Activated naive CD4-positive, alpha-beta T cell treated with anti-CD3 and anti-CD28 coated beads, Interleukin-2, amount 50 U/mL, for 72 hours (primary cell): ENCODE results near the gene TOP1. TPM values are rescaled to one million over a fixed set of nuclear protein-coding genes. Genes with fewer than 3 reads are reported as not detected.
A peak's percentile ranks its signal among the peaks of the same experiment; 100 is the strongest.

ENCODE experiments used
- ATAC-seq, 2 donors: fragments of 150-1000 bp; cut with Tn5 transposase; 2 replicates each; pipeline ENCODE4 v1.10.0; 2021; ENCODE audit warnings: mild to moderate bottlenecking in 2 of 2, moderate library complexity in 2 of 2
- DNase-seq, 2 donors: peaks; one replicate each; pipeline ENCODE4 v3.0.0; 2021 to 2022; ENCODE audit warnings: low spot score in 2 of 2
- H3K27ac Mint-ChIP-seq, 2 donors: one replicate each; pipeline ENCODE4 v1.8.0; 2022; ENCODE audit warnings: mild to moderate bottlenecking in 2 of 2, mixed read lengths in 2 of 2
- H3K36me3 Mint-ChIP-seq, 2 donors: one replicate each; pipeline ENCODE4 v1.8.0; 2022; ENCODE audit warnings: mixed read lengths in 2 of 2
- H3K9me3 Mint-ChIP-seq, 2 donors: one replicate each; pipeline ENCODE4 v1.8.0; 2022; ENCODE audit warnings: mixed read lengths in 2 of 2
- total RNA-seq, 2 donors: library from RNA; stranded (reverse); gene quantifications; one replicate each; pipeline ENCODE4 v1.2.3, GENCODE V29; 2022

Gene TOP1
- total RNA-seq, 2 donors from 2014 or later, result 62.4 to 98.9 TPM

- ATAC-seq (peak in 1 of 2 donors; percentile 55), DNase-seq (no peak)
- Mint-ChIP-seq H3K27ac (peak overlapping the region; percentile 31 to 82), H3K9me3 (no peaks in the 10 kb centered on the region), H3K36me3 (peaks cover 6 to 50% of the 10 kb centered on the region in 2 donors)
These were observed 122.0 kb downstream of the TOP1 start for GRCh38 chr20:41150664-41151063.

- Mint-ChIP-seq H3K36me3 (peaks cover 6 to 49% of the 10 kb centered on the region in 2 donors), H3K9me3 (no peaks in the 10 kb centered on the region), H3K27ac (peak overlapping the region in 1 of 2 donors; percentile 31)
- ATAC-seq (no peak), DNase-seq (no peak)
These were observed 122.7 kb downstream of the TOP1 start for GRCh38 chr20:41151134-41151869.

DNA sequence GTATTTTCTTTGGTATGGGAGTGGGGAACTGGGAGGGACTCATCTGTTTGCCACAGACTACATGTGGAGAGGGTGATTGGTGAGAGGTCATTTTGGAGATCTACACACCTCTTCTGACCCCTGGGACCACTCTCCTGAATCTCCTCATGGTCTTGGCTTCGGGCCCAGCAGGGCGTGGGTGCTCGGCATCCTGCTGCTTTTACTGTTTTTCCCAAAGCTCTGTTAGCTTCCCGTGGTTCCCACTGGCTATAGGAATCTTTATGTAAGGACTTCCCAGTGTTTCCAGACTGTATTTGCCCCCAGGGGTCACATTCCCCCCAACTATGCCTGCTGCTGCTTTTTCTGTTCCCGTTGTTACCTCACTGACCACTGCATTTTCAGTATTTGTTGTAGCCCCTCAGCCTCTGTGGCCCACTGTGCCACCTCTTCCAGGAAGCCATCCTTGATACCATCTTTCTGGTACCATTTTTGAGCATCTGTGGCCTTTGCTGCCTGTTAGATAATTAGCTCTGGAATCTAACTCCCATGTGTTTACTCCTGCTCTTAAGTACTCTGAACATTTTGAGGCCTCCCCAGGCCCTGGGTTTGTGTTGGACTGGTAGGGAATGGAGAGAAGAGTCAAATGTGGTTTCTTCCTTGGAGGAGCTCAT, 123.6 kb downstream of the TOP1 start:
- DNase-seq, result no peak
- H3K27ac Mint-ChIP-seq, result peak overlapping the region; percentile 31 to 97
- H3K36me3 Mint-ChIP-seq, result peaks cover 6 to 40% of the 10 kb centered on the region in 2 donors
- no peak for ATAC-seq
- H3K9me3 Mint-ChIP-seq, result no peaks in the 10 kb centered on the region

DNA sequence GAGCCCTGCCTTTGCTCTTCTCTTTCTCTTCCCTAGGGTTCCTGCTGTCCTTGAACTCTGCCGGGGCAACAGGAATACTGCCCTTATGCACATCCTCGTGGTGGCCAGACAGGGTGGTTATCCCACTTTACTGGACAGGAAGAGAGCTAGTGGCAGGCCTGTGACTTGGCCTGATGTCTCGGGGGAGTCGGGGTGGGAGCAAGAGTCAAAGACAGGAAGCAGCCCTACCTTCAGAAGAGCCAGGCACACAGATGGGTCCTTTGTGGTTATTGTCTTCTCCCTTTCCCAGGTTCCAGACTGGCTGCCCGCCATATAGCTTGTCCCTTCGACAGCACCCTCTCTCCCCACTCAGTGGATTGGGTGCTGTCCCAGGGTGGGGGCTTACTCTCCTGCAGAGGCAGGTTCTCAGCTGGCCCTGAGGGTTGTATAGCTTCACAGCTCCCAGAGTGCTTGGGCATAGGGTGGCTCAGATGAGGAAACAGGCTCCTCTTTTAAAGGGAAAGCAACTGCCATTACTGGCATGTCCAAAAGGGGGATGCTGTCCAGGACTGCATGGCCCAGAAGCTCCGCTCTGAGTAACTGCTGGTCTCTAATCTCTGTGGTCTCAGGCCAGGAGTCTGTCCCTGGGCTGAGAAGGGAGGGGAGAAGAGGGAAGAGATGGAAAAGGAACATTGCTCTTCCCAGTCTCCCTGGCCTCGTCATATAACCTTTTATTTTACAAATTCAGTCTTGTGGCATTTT, 126.0 kb downstream of the TOP1 start:
- peaks cover 6 to 49% of the 10 kb centered on the region in 2 donors for H3K36me3 Mint-ChIP-seq
- no peaks in the 10 kb centered on the region for H3K9me3 Mint-ChIP-seq
- ATAC-seq (no peak), DNase-seq (no peak)
- H3K27ac Mint-ChIP-seq, result peak overlapping the region; percentile 91 to 94

- ATAC-seq, result no peak
- Mint-ChIP-seq H3K27ac (peak overlapping the region; percentile 89 to 91), H3K36me3 (peaks cover 5 to 54% of the 10 kb centered on the region in 2 donors), H3K9me3 (no peaks in the 10 kb centered on the region)
- no peak for DNase-seq
These were observed 126.6 kb downstream of the TOP1 start for GRCh38 chr20:41155261-41155660.

DNA sequence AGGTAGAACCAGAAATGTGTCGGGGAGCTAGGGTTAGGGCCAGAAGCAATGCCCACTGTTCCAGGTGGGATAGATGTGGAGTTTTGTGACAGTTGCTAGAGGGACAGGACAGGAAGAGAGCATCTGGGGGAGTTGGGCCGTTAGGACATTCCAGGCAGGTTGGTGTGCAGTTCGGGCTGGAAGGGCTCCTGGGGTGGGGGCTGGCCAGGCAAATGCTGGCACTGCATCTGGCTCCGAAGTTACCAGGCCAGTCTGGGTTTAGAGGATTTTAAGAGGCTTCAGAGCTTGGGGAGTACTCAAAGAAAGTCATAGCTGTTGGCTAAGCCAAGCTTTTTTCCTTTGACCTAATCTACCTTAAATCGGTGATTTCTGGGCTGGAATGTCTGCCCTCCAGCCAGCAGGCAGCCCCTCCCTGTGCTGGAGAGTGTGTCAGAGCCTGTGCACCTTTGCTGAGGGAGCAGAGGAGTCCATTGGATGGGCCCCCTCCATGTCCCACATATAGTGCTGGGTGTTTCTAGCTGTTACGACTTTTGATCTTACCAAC, 129.5 kb downstream of the TOP1 start:
- no peak for DNase-seq
- H3K36me3 Mint-ChIP-seq, result peaks cover 5 to 62% of the 10 kb centered on the region in 2 donors
- H3K27ac Mint-ChIP-seq, result peak overlapping the region; percentile 91 to 98
- no peak for ATAC-seq
- no peaks in the 10 kb centered on the region for H3K9me3 Mint-ChIP-seq

DNA sequence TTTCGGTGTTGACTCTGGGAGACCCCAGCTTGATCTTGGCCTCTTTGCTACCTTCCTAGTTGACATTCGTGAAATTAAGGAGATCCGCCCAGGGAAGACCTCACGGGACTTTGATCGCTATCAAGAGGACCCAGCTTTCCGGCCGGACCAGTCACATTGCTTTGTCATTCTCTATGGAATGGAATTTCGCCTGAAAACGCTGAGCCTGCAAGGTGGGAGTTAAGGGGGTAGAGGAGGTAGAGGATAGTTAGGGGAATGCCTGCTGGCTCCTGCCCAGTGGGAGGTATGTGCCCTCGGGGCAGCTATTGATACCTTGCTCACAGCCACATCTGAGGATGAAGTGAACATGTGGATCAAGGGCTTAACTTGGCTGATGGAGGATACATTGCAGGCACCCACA, 130.9 kb downstream of the TOP1 start:
- no peaks in the 10 kb centered on the region for H3K9me3 Mint-ChIP-seq
- peak overlapping the region; percentile 45 to 75 for H3K27ac Mint-ChIP-seq
- H3K36me3 Mint-ChIP-seq, result peaks cover 5 to 64% of the 10 kb centered on the region in 2 donors
- ATAC-seq (no peak), DNase-seq (no peak)

DNA sequence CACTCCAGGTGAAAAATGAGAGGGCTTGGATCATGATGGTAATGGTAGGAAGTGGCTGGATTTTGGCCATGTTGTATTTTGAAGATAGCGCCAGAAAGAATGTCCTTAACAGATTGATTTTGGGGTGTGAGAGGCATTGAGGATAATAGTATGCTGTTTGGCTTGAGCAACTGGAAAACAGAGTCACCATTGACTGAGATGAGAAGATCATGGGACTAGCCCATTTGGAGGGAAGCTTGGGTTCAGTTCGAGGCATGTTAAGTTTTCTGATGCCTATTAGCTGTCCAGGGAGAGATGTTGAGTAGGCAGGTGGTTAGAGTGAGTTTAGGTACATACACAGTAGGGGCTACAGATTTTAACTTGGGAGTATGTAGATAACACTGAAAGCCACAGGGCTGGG, 132.1 kb downstream of the TOP1 start:
- Mint-ChIP-seq H3K27ac (peak overlapping the region; percentile 45 to 75), H3K36me3 (peaks cover 5 to 65% of the 10 kb centered on the region in 2 donors), H3K9me3 (no peaks in the 10 kb centered on the region)
- ATAC-seq (no peak), DNase-seq (no peak)

- peaks cover 11 to 70% of the 10 kb centered on the region in 2 donors for H3K36me3 Mint-ChIP-seq
- H3K27ac Mint-ChIP-seq, result peak overlapping the region in 1 of 2 donors; percentile 88
- no peak for ATAC-seq
- no peak for DNase-seq
- H3K9me3 Mint-ChIP-seq, result no peaks in the 10 kb centered on the region
These were observed 133.3 kb downstream of the TOP1 start for GRCh38 chr20:41161886-41162285.

- DNase-seq (no peak), ATAC-seq (no peak)
- Mint-ChIP-seq H3K9me3 (no peaks in the 10 kb centered on the region), H3K36me3 (peaks cover 14 to 74% of the 10 kb centered on the region in 2 donors), H3K27ac (peak overlapping the region; percentile 47 to 88)
These were observed 133.8 kb downstream of the TOP1 start for GRCh38 chr20:41162396-41162795.

GRCh38 chr20:41163821-41164220, 135.2 kb downstream of the TOP1 start:
- DNase-seq (no peak), ATAC-seq (no peak)
- H3K36me3 Mint-ChIP-seq, result peaks cover 9 to 61% of the 10 kb centered on the region in 2 donors
- H3K9me3 Mint-ChIP-seq, result no peaks in the 10 kb centered on the region
- H3K27ac Mint-ChIP-seq, result peak overlapping the region; percentile 54 to 65

DNA sequence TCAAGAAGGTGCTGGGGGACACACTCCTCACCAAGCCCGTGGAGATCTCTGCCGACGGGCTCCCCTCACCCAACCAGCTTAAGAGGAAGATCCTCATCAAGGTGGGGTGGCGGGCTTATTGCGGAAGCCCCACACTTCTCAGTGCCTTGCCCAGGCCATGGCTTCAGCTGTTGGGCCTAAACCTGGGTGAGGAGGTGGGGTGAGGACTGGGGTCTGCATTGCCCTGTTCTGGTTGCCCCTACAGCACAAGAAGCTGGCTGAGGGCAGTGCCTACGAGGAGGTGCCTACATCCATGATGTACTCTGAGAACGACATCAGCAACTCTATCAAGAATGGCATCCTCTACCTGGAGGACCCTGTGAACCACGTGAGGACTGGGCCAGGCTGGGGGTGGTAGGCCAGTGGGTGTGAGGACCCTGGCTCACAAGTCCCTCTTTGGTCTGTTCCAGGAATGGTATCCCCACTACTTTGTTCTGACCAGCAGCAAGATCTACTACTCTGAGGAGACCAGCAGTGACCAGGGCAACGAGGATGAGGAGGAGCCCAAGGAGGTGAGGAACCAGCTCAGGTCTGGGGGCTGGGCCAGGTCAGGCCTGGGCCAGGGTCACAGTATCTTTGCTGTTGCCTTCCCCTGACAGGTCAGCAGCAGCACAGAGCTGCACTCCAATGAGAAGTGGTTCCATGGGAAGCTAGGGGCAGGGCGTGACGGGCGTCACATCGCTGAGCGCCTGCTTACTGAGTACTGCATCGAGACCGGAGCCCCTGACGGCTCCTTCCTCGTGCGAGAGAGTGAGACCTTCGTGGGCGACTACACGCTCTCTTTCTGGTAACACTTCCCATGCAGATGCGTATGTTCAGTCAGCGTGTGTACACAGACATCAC, 136.6 kb downstream of the TOP1 start:
- no peak for ATAC-seq
- Mint-ChIP-seq H3K9me3 (no peaks in the 10 kb centered on the region), H3K36me3 (peaks cover 9 to 54% of the 10 kb centered on the region in 2 donors), H3K27ac (peak overlapping the region in 1 of 2 donors; percentile 88)
- no peak for DNase-seq

GRCh38 chr20:41166201-41167117, 137.8 kb downstream of the TOP1 start:
- Mint-ChIP-seq H3K27ac (peak overlapping the region; percentile 86 to 88), H3K9me3 (no peaks in the 10 kb centered on the region), H3K36me3 (peaks cover 9 to 50% of the 10 kb centered on the region in 2 donors)
- DNase-seq (no peak), ATAC-seq (no peak)

DNA sequence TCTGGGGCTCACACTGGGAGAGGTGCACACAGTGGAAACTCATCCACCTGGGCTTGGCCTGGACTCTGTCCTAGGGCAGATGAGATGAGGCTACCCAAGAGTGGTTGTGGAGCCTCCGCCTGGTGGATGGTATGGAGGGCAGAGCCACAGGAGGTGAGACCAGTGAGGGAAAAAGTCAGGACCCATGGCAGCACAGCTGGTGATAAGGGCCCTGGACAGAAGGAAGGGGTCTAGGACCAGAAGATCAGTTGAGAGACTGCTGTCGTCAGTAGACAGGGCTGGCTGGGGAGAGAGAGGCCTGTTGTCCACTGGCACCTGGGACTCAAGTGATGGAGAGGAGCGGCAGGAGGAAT, 138.5 kb downstream of the TOP1 start:
- ATAC-seq (no peak), DNase-seq (no peak)
- no peaks in the 10 kb centered on the region for H3K9me3 Mint-ChIP-seq
- H3K36me3 Mint-ChIP-seq, result peaks cover 9 to 46% of the 10 kb centered on the region in 2 donors
- peak overlapping the region; percentile 86 to 88 for H3K27ac Mint-ChIP-seq
